IPS-18a (cell line): Measurements from ENCODE around the gene MFSD2B.

ENCODE experiments used
- H3K27ac ChIP-seq: one replicate; pipeline ENCODE4 v1.5.1; 2013; ENCODE audit warnings: low read length
- H3K27me3 ChIP-seq: one replicate; pipeline ENCODE4 v1.6.1; 2013; ENCODE audit warnings: mild to moderate bottlenecking, low read length; ENCODE audit not compliant: control insufficient read depth, insufficient read depth
- H3K36me3 ChIP-seq: one replicate; pipeline ENCODE4 v1.6.1; 2013; ENCODE audit warnings: low read depth, low read length; ENCODE audit not compliant: control insufficient read depth
- H3K4me1 ChIP-seq: one replicate; pipeline ENCODE4 v1.6.1; 2013; ENCODE audit warnings: low read depth, low read length; ENCODE audit not compliant: control insufficient read depth
- H3K4me3 ChIP-seq: one replicate; pipeline ENCODE4 v1.5.1; 2013; ENCODE audit warnings: low read length
- H3K9ac ChIP-seq: one replicate; pipeline ENCODE4 v1.6.1; 2013; ENCODE audit warnings: mild to moderate bottlenecking, low read length, moderate library complexity
- H3K9me3 ChIP-seq: one replicate; pipeline ENCODE4 v1.6.1; 2013; ENCODE audit warnings: low read depth, low read length; ENCODE audit not compliant: control insufficient read depth

Gene MFSD2B

GRCh38 chr2:24009680-24010476 is at the start of gene MFSD2B:
Gene MFSD2B, plus strand, starts transcription at chr2:24010085. Its CDS starts 12 bp downstream, at chr2:24010097.
- Histone ChIP-seq H3K36me3 (no peaks in the 10 kb centered on the region), H3K9ac (peak within 1 kb of the TSS; percentile 25), H3K4me3 (peak within 1 kb of the TSS; percentile 52), H3K4me1 (peaks cover 4% of the 10 kb centered on the region), H3K27ac (no peak within 1 kb of the TSS), H3K27me3 (peaks cover 11% of the 10 kb centered on the region), H3K9me3 (no peaks in the 10 kb centered on the region)

GRCh38 chr2:23967846-23968245 is 42.0 kb upstream of the MFSD2B start:
- Histone ChIP-seq H3K4me3 (no peak overlapping the region), H3K4me1 (no peaks in the 10 kb centered on the region), H3K9me3 (no peaks in the 10 kb centered on the region), H3K9ac (no peak overlapping the region), H3K27me3 (no peaks in the 10 kb centered on the region), H3K36me3 (no peaks in the 10 kb centered on the region), H3K27ac (no peak overlapping the region)

- Histone ChIP-seq H3K27ac (no peak overlapping the region), H3K4me3 (no peak overlapping the region), H3K36me3 (peaks cover 5% of the 10 kb centered on the region), H3K27me3 (no peaks in the 10 kb centered on the region), H3K4me1 (no peaks in the 10 kb centered on the region), H3K9ac (no peak overlapping the region), H3K9me3 (no peaks in the 10 kb centered on the region)
These were observed 33.0 kb upstream of the MFSD2B start for GRCh38 chr2:23976883-23977282.

- Histone ChIP-seq H3K27ac (no peak overlapping the region), H3K4me1 (peaks cover 11% of the 10 kb centered on the region), H3K9ac (no peak overlapping the region), H3K36me3 (peaks cover 6% of the 10 kb centered on the region), H3K9me3 (no peaks in the 10 kb centered on the region), H3K4me3 (no peak overlapping the region), H3K27me3 (no peaks in the 10 kb centered on the region)
These were observed 21.5 kb upstream of the MFSD2B start for GRCh38 chr2:23988371-23988770.

GRCh38 chr2:23992931-23993330 is 17.0 kb upstream of the MFSD2B start:
- H3K27me3 ChIP-seq: no peaks in the 10 kb centered on the region
- no peak overlapping the region for H3K27ac ChIP-seq
- H3K9me3 ChIP-seq: no peaks in the 10 kb centered on the region
- H3K4me3 ChIP-seq: no peak overlapping the region
- H3K36me3 ChIP-seq: no peaks in the 10 kb centered on the region
- H3K4me1 ChIP-seq: peaks cover 12% of the 10 kb centered on the region
- no peak overlapping the region for H3K9ac ChIP-seq

- no peak overlapping the region for H3K9ac ChIP-seq
- H3K27ac ChIP-seq: no peak overlapping the region
- H3K27me3 ChIP-seq: no peaks in the 10 kb centered on the region
- H3K36me3 ChIP-seq: no peaks in the 10 kb centered on the region
- no peaks in the 10 kb centered on the region for H3K9me3 ChIP-seq
- H3K4me1 ChIP-seq: peaks cover 12% of the 10 kb centered on the region
- no peak overlapping the region for H3K4me3 ChIP-seq
These were observed 16.1 kb upstream of the MFSD2B start for GRCh38 chr2:23993736-23994269.

- H3K27ac ChIP-seq: no peak overlapping the region
- no peaks in the 10 kb centered on the region for H3K9me3 ChIP-seq
- no peaks in the 10 kb centered on the region for H3K36me3 ChIP-seq
- no peak overlapping the region for H3K9ac ChIP-seq
- no peak overlapping the region for H3K4me3 ChIP-seq
- no peaks in the 10 kb centered on the region for H3K27me3 ChIP-seq
- peaks cover 12% of the 10 kb centered on the region for H3K4me1 ChIP-seq
These were observed 15.3 kb upstream of the MFSD2B start for GRCh38 chr2:23994567-23994966.

GRCh38 chr2:24007693-24008092 is 2.2 kb upstream of the MFSD2B start:
- Histone ChIP-seq H3K4me1 (peaks cover 4% of the 10 kb centered on the region), H3K9me3 (no peaks in the 10 kb centered on the region), H3K9ac (no peak overlapping the region), H3K27ac (no peak overlapping the region), H3K27me3 (peaks cover 11% of the 10 kb centered on the region), H3K4me3 (no peak overlapping the region), H3K36me3 (no peaks in the 10 kb centered on the region)

GRCh38 chr2:24008672-24009366 is 1.1 kb upstream of the MFSD2B start:
- H3K9ac ChIP-seq: no peak overlapping the region
- peaks cover 11% of the 10 kb centered on the region for H3K27me3 ChIP-seq
- H3K27ac ChIP-seq: no peak overlapping the region
- H3K4me3 ChIP-seq: no peak overlapping the region
- peaks cover 4% of the 10 kb centered on the region for H3K4me1 ChIP-seq
- no peaks in the 10 kb centered on the region for H3K36me3 ChIP-seq
- H3K9me3 ChIP-seq: no peaks in the 10 kb centered on the region

GRCh38 chr2:24009367-24009679 is 562 bp upstream of the MFSD2B start:
- Histone ChIP-seq H3K4me1 (peaks cover 4% of the 10 kb centered on the region), H3K27ac (no peak overlapping the region), H3K4me3 (peak overlapping the region; percentile 52), H3K27me3 (peaks cover 11% of the 10 kb centered on the region), H3K9ac (peak overlapping the region; percentile 25), H3K9me3 (no peaks in the 10 kb centered on the region), H3K36me3 (no peaks in the 10 kb centered on the region)

GRCh38 chr2:24010477-24011249 is 778 bp downstream of the MFSD2B start:
- H3K27ac ChIP-seq: no peak overlapping the region
- H3K4me3 ChIP-seq: peak overlapping the region; percentile 52
- no peaks in the 10 kb centered on the region for H3K36me3 ChIP-seq
- H3K9me3 ChIP-seq: no peaks in the 10 kb centered on the region
- H3K4me1 ChIP-seq: peaks cover 4% of the 10 kb centered on the region
- H3K27me3 ChIP-seq: peaks cover 11% of the 10 kb centered on the region
- H3K9ac ChIP-seq: peak overlapping the region; percentile 25
